HG02610 (cell line): ENCODE results near the gene IFNA2.
A peak's percentile ranks its signal among the peaks of the same experiment; 100 is the strongest.
"Not testable (repeated sequence)": the region's sequence is repeated elsewhere in the genome, so short reads cannot be mapped to it uniquely, and the experiment has no call there.

Source experiments
- ATAC-seq: cut with Tn5 transposase; IDR thresholded peaks from one replicate; pipeline ENCODE4 v1.9.1; 2021; ENCODE audit warnings: mild to moderate bottlenecking, moderate library complexity; ENCODE audit not compliant: unreplicated experiment

Gene IFNA2

GRCh38 chr9:21383627-21384026 lies 1.6 kb downstream of the IFNA2 start:
- ATAC-seq = no peak

GRCh38 chr9:21381448-21382339 lies 3.5 kb downstream of the IFNA2 start:
- peak; percentile 94 for ATAC-seq

GRCh38 chr9:21371467-21371866 lies 13.7 kb downstream of the IFNA2 start:
- not testable (repeated sequence) for ATAC-seq

DNA sequence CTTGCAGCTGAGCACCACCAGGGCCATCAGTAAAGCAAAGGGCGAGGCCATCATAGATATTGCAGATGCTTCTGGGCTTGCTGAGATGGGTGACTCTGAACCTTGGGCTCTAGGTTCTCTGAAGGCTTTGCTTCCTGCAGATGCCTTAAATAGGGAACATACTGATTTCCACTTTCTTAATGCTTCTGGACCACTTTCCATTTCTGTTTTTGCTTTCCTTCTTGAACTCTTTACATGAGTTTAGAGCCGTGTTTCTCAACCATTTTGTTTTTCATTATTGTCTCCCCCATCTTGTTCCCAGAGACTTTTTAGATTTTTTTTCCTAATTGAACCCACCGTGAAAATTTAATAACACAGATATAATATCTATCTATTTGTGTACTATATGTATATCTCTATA lies 17.2 kb downstream of the IFNA2 start, which contains the start of gene IFNA13:
Gene IFNA13, minus strand, starts transcription at position 101 of the 400 bp plus-strand sequence. Its CDS starts 47 bp downstream, at position 54.
- ATAC-seq = no peak

GRCh38 chr9:21367169-21367568 lies 18.0 kb downstream of the IFNA2 start:
- ATAC-seq = peak; percentile 96

- no peak for ATAC-seq
These were observed 22.9 kb downstream of the IFNA2 start for GRCh38 chr9:21362287-21362686.

DNA sequence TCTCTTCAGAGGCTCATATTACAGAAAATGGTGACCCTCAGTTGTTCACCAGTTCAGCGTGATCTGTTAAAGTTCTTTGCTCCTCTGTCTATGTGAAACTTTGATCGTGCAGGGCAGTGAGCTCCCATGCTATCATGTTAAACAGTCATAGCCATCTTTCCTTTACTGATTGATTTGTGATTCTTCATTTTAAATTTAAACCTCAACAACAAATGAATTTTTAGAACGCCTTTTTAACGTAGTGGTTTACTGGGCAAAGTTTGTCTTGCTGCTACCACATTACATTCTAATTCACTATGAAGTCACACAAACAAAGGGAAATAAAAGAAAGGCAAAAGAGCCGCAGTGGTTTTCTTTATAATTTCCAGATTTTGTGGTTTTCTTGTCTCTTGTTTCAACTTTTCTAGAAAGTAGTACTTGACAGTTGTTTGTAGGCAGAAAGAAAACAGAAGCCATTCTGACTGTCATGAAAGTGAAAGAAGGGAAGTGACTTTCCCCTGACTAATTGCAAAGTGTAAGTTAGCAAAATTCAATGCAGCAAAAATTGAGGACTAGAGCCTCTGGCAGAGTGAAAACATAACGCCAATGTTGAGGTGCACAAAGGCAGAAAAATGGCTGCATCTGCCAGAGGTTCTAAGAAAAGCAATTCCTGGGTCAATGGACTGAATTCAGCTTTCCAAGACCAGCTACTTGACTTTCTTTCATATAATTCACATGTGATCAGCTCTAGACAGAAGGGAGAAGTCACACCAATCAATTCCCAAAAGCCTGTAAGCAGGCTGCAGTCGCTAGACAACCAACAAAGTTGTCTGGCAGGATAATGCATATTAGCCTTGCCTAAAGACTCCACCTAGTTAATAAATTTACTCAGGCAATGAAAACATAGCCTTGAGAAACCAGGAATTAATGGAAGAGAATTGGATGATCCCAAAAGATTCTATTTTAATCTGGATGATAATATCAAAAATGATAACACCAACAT lies 27.4 kb downstream of the IFNA2 start:
- peak; percentile 95 for ATAC-seq

DNA sequence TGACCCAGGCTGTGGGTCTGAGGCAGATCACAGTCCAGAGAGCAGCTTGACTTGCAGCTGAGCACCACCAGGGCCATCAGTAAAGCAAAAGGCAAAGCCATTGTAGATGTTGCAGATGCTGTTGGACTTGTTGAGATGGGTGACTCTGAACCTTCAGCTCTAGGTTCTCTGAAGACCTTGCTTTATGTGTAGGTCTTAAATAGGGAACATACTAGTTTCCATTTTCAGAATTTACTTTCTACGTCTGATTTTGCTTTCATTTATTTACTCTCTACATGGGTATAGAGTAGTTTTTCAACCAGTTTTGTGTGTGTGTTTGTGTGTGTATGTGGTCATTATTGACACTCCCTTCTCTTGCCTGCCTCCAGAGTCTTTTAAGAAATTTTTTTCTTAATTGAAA lies 34.4 kb downstream of the IFNA2 start, which contains the start of gene IFNA6:
Gene IFNA6, minus strand, starts transcription at position 101 of the 400 bp plus-strand sequence. Its CDS starts 0 bp downstream, at position 101.
- ATAC-seq = no peak

DNA sequence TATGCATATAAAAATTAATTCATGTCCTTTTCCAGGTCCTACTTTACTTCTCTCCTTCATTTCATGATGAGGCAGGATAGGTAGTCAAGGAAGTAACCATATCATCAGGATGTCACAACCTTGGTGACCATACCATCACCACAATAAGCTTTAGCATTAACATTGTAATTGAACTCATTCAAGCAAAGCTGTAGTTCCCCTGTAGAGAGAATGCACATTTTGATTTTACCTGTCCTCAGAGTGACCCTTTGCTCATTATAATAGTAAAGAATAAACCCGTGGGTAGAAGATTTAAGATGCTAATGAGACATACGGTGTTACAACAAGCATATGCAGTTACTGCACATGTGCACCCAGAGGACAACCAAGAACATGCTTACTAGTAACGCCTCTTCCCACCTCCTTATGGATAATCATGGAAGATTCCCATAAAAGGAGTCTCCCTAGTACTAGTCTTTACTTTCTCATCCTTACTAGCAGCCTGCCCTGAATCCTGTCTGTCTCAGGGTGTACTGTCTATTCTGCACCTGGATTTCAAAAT lies 36.7 kb downstream of the IFNA2 start:
- ATAC-seq = no peak

GRCh38 chr9:21340735-21341134 lies 44.5 kb downstream of the IFNA2 start:
- no peak for ATAC-seq

GRCh38 chr9:21336457-21336856 lies 48.7 kb downstream of the IFNA2 start:
- no peak for ATAC-seq

DNA sequence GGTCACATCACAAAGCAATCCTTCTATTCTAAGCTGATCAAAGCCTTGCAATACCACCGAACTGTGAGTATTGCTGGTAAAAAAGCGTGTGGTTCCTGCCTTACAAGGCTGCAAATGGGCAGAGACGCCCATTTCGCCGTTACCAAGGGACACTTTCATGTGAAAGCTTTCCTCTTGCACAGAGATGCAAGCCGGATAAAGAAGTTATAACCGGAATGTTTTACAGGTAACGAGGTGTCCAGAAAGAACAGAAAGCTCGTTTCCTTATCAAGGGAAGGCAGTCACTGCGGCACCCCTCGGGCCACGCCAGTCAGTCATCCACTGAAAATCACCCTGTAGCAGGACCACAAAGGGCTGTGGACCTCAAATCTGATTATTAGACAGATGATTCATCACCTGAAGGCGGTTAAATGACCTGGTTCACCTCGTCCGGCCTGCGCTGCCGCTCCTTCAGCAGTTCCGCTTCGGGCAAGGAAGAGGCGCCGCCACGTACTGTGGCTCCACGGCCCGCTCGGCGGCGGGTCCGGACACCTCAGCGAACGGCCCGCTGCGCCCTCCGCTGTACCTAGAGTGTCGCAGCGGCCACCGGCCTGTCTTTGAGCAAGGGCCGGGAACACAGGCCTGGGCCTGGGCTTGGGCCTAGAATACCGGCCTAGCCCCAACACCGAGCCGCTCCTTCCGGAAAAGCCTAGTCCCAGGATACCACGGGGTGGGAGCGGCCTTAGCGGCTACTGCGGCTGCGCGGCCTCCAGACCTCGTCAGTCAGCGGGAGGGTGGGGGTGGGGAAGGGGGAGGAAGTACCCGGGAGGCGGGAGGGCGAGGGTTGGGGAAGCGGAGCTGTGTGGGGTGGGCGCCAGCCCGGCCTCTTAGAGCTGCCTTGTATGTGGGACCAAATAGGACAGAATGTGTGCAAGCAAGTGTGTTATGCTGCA lies 50.2 kb downstream of the IFNA2 start, which contains the start of gene KLHL9:
Gene KLHL9, minus strand, starts transcription at position 704 of the 932 bp plus-strand sequence. Its CDS starts 545 bp downstream, at position 159.
- ATAC-seq = peak; percentile 91
